Type B pancreatic cell (in vitro differentiated cells): ENCODE measurements around the gene TOR1AIP2. TPM values are rescaled to one million over a fixed set of nuclear protein-coding genes. Genes with fewer than 3 reads are reported as not detected.

Source experiments
- DNase-seq: peaks from one replicate; pipeline ENCODE4 v3.0.0; 2021; ENCODE audit warnings: mixed read lengths; ENCODE audit not compliant: unreplicated experiment; ENCODE audit errors: extremely low spot score
- H3K27ac Mint-ChIP-seq: 2 replicates; pipeline ENCODE4 v1.8.0; 2021; ENCODE audit warnings: mild to moderate bottlenecking, mixed read lengths
- H3K27me3 Mint-ChIP-seq: 2 replicates; pipeline ENCODE4 v1.8.0; 2021; ENCODE audit warnings: mixed read lengths
- H3K36me3 Mint-ChIP-seq: 2 replicates; pipeline ENCODE4 v1.8.0; 2021; ENCODE audit warnings: mixed read lengths
- H3K4me1 Mint-ChIP-seq: one replicate; pipeline ENCODE4 v1.8.0; 2021; ENCODE audit warnings: mixed read lengths; ENCODE audit not compliant: unreplicated experiment
- H3K4me3 Mint-ChIP-seq: 2 replicates; pipeline ENCODE4 v1.8.0; 2021; ENCODE audit warnings: mild to moderate bottlenecking, mixed read lengths
- H3K9me3 Mint-ChIP-seq: 2 replicates; pipeline ENCODE4 v1.8.0; 2021; ENCODE audit warnings: mixed read lengths
- total RNA-seq: library from RNA; stranded (reverse); gene quantifications from 2 replicates; pipeline ENCODE4 v1.2.1, GENCODE V29; 2021; ENCODE audit warnings: low replicate concordance
- TF ChIP-seq, protein P1 (sequence below): fragments of 200-600 bp; sonication (generic); conservative IDR thresholded peaks from 2 replicates; pipeline ENCODE4 v1.5.0; 2021; ENCODE audit warnings: antibody characterized with exemption, mild to moderate bottlenecking

TOR1AIP2 gene
- total RNA-seq, 1 donor from 2014 or later, result 90.6 TPM

DNA sequence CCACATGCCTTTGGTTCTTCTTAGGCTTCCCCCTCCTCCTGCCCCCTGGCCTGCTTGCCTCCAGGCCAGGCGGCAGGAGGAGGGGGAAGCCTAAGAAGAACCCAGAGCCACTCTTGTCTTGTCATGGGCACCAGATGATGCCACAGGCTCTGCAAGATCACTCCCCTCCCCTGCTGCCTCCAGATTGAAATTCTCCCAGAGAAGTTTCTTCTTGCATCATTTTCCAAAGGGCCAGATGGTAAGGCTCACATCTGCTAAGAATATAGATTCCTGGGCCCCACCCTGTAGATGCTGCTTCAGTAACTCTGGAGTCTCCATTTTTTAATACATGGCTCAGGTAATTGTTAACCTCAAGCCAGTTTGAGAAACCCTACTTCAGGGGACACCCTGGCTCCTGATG is 73.7 kb downstream of the TOR1AIP2 start:
- DNase-seq, result no peak
- Mint-ChIP-seq H3K36me3 (no peaks in the 10 kb centered on the region), H3K4me3 (no peak overlapping the region), H3K4me1 (peaks cover 7% of the 10 kb centered on the region), H3K9me3 (no peaks in the 10 kb centered on the region), H3K27ac (no peak overlapping the region), H3K27me3 (peaks cover 20% of the 10 kb centered on the region)
- TF ChIP-seq, protein P1, sequence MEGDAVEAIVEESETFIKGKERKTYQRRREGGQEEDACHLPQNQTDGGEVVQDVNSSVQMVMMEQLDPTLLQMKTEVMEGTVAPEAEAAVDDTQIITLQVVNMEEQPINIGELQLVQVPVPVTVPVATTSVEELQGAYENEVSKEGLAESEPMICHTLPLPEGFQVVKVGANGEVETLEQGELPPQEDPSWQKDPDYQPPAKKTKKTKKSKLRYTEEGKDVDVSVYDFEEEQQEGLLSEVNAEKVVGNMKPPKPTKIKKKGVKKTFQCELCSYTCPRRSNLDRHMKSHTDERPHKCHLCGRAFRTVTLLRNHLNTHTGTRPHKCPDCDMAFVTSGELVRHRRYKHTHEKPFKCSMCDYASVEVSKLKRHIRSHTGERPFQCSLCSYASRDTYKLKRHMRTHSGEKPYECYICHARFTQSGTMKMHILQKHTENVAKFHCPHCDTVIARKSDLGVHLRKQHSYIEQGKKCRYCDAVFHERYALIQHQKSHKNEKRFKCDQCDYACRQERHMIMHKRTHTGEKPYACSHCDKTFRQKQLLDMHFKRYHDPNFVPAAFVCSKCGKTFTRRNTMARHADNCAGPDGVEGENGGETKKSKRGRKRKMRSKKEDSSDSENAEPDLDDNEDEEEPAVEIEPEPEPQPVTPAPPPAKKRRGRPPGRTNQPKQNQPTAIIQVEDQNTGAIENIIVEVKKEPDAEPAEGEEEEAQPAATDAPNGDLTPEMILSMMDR, result no peak

DNA sequence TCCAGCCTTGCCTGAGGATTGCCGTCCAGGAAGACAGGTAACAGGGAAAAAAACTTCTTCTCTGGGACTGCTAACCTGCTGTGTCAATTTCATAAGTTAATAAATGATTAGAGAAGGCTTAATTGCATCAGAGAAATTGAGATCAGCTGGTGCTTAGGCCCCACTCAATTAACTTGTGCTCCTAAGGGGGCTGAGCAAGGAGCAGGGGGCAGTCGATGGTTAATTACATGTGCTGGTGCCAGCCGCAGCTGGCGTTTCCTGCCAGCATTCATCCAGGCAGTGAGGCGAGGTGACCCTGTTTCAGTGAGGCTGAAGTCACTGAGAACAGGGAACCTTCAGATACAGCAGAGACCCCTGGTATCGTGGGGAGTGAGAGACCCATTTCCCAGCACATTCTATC is 74.5 kb downstream of the TOR1AIP2 start:
- TF ChIP-seq, protein P1, result no peak
- no peak overlapping the region for H3K27ac Mint-ChIP-seq
- H3K4me3 Mint-ChIP-seq, result no peak overlapping the region
- H3K9me3 Mint-ChIP-seq, result no peaks in the 10 kb centered on the region
- peaks cover 23% of the 10 kb centered on the region for H3K27me3 Mint-ChIP-seq
- no peak for DNase-seq
- no peaks in the 10 kb centered on the region for H3K36me3 Mint-ChIP-seq
- peaks cover 7% of the 10 kb centered on the region for H3K4me1 Mint-ChIP-seq

DNA sequence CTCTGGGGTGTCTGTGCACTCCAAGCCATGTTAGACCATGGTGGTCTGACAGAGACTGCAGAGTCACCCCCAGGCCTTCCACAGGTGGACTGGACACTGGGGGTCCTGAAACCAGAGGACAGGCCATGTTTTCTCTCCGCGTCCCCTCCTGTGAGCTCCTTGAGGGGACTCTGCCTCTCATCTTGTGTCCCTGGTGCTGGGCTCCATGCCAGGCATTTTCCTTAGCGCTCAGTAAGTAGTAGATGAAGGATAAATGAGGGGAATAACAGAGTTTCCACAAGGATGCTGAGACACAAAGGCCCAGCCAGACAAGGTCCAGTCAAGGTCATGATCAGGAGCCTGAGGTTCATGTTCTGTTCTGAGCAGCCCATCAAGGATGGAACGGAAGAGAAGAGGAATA is 77.1 kb downstream of the TOR1AIP2 start:
- no peaks in the 10 kb centered on the region for H3K4me1 Mint-ChIP-seq

DNA sequence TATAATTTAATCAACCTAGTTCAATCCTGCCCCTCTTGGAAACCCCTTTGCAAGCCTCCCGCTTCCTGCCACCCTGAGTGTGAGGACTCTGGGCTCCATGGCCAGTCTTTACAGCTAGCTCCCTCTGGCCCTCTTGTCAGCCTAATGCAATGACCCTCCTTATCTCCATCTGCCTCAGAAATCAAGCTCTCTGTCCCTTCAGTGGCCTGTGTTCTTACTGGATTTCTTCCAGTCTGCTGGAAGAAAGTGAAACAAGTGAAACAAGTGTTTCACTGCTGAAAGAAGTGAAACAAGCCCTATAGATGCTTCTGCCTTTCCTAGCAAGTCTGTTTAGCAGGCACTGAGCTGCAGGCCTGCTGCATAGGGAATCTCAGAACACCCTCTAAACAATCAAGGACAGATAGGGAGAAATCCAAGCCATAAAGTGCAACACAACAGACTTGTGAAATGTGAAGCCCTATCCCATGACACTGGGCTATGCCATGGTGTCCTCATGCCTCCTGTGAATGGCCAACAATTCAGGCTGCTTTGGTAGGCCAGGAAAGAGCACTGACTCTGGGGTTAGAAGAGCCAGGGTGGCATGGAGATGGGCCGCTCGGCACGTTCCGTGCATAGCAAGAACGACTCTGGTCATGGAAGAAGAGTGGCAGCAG is 78.6 kb downstream of the TOR1AIP2 start:
- no peaks in the 10 kb centered on the region for H3K9me3 Mint-ChIP-seq
- H3K4me1 Mint-ChIP-seq, result peaks cover 5% of the 10 kb centered on the region
- H3K4me3 Mint-ChIP-seq, result no peak overlapping the region
- DNase-seq, result no peak
- peaks cover 22% of the 10 kb centered on the region for H3K27me3 Mint-ChIP-seq
- peak overlapping the region; percentile 12 for H3K27ac Mint-ChIP-seq
- TF ChIP-seq, protein P1, result no peak
- H3K36me3 Mint-ChIP-seq, result no peaks in the 10 kb centered on the region

More for the DNA sequence above, 77.1 kb downstream of the TOR1AIP2 start:
- Mint-ChIP-seq H3K36me3 (no peaks in the 10 kb centered on the region), H3K9me3 (no peaks in the 10 kb centered on the region), H3K27me3 (peaks cover 22% of the 10 kb centered on the region), H3K4me3 (no peak overlapping the region), H3K27ac (no peak overlapping the region)
- TF ChIP-seq, protein P1, result no peak
- no peak for DNase-seq

DNA sequence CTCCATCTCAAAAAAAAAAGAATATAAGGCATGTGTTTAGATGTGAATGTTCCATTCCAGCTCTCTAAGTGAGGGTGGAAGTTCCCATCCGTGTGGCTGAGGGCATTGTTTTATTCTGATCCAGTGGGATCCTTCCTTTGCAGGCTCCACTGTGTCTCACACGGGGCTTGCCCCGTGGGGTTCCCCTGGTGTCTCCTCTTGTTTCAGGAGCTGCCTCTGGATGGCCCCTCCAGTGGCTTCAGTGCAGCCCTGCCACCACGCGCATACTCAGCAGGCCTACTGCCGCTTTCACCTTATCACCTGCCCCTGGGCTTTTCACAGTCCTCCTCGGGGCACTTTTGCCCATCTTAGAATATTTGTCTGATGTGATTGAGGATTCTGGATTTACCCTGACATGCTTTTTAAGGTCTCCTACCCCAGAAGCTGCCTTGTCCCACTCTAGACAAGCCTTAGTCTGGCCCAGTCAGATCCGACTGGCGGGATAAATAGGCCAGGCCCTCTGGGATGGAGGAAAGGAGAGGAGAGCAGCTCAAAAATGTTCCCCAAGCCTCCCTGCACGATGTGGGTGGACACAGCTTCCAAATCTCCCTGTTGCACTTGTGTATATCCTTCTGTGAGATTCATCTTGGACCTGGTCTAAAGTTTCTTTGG is 79.3 kb downstream of the TOR1AIP2 start:
- Mint-ChIP-seq H3K27ac (peak overlapping the region; percentile 12), H3K4me3 (no peak overlapping the region), H3K27me3 (peaks cover 22% of the 10 kb centered on the region), H3K36me3 (no peaks in the 10 kb centered on the region), H3K4me1 (peaks cover 5% of the 10 kb centered on the region), H3K9me3 (no peaks in the 10 kb centered on the region)
- DNase-seq, result no peak
- TF ChIP-seq, protein P1, result no peak
